ENCODE measurements around the gene RUNDC3A. TPM values are rescaled to one million over a fixed set of nuclear protein-coding genes. Genes with fewer than 3 reads are reported as not detected.

The RUNDC3A gene
- total RNA-seq, 1 donor from 2014 or later, result 0.26 TPM

DNA sequence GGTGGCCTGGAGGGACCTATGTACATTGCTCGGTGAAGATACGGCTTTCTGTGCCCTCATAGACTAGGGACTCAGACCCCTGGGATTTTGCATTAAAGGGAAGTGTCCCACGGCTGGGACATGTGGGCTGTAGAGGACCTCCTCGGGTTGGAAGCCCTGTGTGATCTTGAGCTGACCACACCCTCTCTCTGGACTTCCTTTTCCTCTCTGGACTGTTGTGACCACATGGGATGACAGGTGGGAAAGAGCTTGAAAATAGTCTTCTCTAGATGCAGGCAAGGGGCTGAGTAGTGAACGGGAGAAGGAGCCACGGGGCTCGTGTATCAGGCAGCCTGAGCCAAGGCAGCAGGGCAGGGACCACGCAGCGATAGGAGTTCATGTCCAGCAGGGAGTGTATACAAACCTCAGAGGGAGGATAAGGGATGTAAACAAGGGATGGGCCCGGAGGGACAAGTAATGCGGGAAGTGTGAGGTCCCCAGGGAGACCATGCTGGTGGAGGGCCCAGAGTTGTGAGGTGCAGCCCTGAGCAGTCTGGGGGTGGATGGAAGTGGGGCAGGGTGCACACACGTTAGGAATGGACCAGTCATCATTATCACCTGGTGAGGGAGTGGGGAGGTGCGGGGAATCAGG, 36.0 kb upstream of the RUNDC3A start:
- no peak for TF ChIP-seq CTCF (IDR thresholded peaks at IDR 0.05; ENCODE audit: insufficient read depth, low read length, severe bottlenecking)
- FAIRE-seq, result no peak

GRCh38 chr17:44272954-44273353, 35.4 kb upstream of the RUNDC3A start:
- Histone ChIP-seq H3K27me3 (ENCODE audit: control insufficient read depth, insufficient read depth, low read length) (peaks cover 3% of the 10 kb centered on the region), H3K4me3 (ENCODE audit: low read depth, low read length) (no peak overlapping the region), H3K36me3 (ENCODE audit: control insufficient read depth, insufficient read depth, low read length) (no peaks in the 10 kb centered on the region)
- no peak for DNase-seq (ENCODE audit: low read depth)
- TF ChIP-seq CTCF (IDR thresholded peaks at IDR 0.05; ENCODE audit: insufficient read depth, low read length, severe bottlenecking), result no peak
- FAIRE-seq, result no peak

More for the DNA sequence above, 36.0 kb upstream of the RUNDC3A start:
- peaks cover 3% of the 10 kb centered on the region for H3K27me3 ChIP-seq (ENCODE audit: control insufficient read depth, insufficient read depth, low read length)
- DNase-seq (ENCODE audit: low read depth), result no peak
- no peak overlapping the region for H3K4me3 ChIP-seq (ENCODE audit: low read depth, low read length)
- H3K36me3 ChIP-seq (ENCODE audit: control insufficient read depth, insufficient read depth, low read length), result no peaks in the 10 kb centered on the region

GRCh38 chr17:44273607-44274006, 34.8 kb upstream of the RUNDC3A start:
- DNase-seq (ENCODE audit: low read depth), result no peak
- Histone ChIP-seq H3K36me3 (ENCODE audit: control insufficient read depth, insufficient read depth, low read length) (no peaks in the 10 kb centered on the region), H3K4me3 (ENCODE audit: low read depth, low read length) (no peak overlapping the region), H3K27me3 (ENCODE audit: control insufficient read depth, insufficient read depth, low read length) (peaks cover 3% of the 10 kb centered on the region)
- TF ChIP-seq CTCF (IDR thresholded peaks at IDR 0.05; ENCODE audit: insufficient read depth, low read length, severe bottlenecking), result no peak
- FAIRE-seq, result no peak

DNA sequence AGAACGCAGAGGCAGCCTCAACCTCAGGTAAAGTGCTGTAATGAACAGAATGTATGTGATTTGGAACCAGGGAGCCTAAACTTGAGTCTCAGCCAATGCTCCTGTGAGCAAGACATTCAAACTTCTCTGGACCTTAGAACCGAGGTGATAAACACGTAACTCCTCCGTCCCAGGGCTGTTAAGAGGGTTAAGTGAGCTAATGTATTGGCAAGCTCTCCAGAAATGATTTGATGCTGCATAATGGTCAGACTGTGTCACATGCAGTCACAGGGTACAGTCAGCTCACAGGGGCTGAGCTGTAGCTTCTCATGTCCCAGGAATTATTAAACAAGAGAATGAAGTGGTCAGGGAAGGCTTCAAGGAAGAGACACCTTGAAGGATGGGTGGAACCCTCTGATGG, 30.4 kb upstream of the RUNDC3A start:
- FAIRE-seq (no peak), DNase-seq (ENCODE audit: low read depth) (no peak)
- Histone ChIP-seq H3K36me3 (ENCODE audit: control insufficient read depth, insufficient read depth, low read length) (no peaks in the 10 kb centered on the region), H3K27me3 (ENCODE audit: control insufficient read depth, insufficient read depth, low read length) (no peaks in the 10 kb centered on the region), H3K4me3 (ENCODE audit: low read depth, low read length) (no peak overlapping the region)
- no peak for TF ChIP-seq CTCF (IDR thresholded peaks at IDR 0.05; ENCODE audit: insufficient read depth, low read length, severe bottlenecking)

- FAIRE-seq (no peak), DNase-seq (ENCODE audit: low read depth) (no peak)
- no peaks in the 10 kb centered on the region for H3K36me3 ChIP-seq (ENCODE audit: control insufficient read depth, insufficient read depth, low read length)
These were observed 29.1 kb upstream of the RUNDC3A start for GRCh38 chr17:44279346-44279665.

More at GRCh38 chr17:44279346-44279665, 29.1 kb upstream of the RUNDC3A start:
- no peak for TF ChIP-seq CTCF (IDR thresholded peaks at IDR 0.05; ENCODE audit: insufficient read depth, low read length, severe bottlenecking)
- Histone ChIP-seq H3K27me3 (ENCODE audit: control insufficient read depth, insufficient read depth, low read length) (no peaks in the 10 kb centered on the region), H3K4me3 (ENCODE audit: low read depth, low read length) (no peak overlapping the region)
